ENCODE measurements around the gene INIP.
A peak's percentile ranks its signal among the peaks of the same experiment; 100 is the strongest.
"Not testable (repeated sequence)": the region's sequence is repeated elsewhere in the genome, so short reads cannot be mapped to it uniquely, and the experiment has no call there.

Gene INIP

DNA sequence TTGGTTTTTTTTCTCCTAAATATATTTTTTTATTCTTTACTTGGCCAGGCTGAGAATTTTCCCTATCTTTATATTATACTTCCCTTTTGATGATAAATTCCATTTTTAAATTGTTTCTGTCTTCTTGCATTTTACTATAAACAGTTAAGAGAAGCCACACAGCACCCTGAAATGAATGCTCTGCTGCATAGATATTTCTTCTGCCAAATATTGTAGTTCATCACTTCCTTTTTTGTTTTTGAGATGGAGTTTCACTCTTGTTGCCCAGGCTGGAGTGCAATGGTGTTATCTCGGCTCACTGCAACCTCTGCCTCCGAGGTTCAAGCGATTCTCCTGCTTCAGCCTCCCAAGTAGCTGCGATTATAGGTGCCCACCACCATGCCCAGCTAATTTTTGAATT, 8.5 kb upstream of the INIP start (continued):
- TF ChIP-seq, protein P1, sequence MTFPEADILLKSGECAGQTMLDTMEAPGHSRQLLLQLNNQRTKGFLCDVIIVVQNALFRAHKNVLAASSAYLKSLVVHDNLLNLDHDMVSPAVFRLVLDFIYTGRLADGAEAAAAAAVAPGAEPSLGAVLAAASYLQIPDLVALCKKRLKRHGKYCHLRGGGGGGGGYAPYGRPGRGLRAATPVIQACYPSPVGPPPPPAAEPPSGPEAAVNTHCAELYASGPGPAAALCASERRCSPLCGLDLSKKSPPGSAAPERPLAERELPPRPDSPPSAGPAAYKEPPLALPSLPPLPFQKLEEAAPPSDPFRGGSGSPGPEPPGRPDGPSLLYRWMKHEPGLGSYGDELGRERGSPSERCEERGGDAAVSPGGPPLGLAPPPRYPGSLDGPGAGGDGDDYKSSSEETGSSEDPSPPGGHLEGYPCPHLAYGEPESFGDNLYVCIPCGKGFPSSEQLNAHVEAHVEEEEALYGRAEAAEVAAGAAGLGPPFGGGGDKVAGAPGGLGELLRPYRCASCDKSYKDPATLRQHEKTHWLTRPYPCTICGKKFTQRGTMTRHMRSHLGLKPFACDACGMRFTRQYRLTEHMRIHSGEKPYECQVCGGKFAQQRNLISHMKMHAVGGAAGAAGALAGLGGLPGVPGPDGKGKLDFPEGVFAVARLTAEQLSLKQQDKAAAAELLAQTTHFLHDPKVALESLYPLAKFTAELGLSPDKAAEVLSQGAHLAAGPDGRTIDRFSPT (tag by site-specific recombination; IDR thresholded peaks at IDR 0.05), result no peak
- TF ChIP-seq ZNF660 (tag by site-specific recombination; IDR thresholded peaks at IDR 0.05), result no peak
- no peak for TF ChIP-seq ZNF76 (tag by site-specific recombination; IDR thresholded peaks at IDR 0.05; ENCODE audit: borderline replicate concordance, low read depth)
- TF ChIP-seq GLI2 (tag by site-specific recombination; IDR thresholded peaks at IDR 0.05; ENCODE audit: borderline replicate concordance, low read depth), result no peak
- TF ChIP-seq INSM2 (tag by site-specific recombination; IDR thresholded peaks at IDR 0.05), result no peak
- no peak for TF ChIP-seq ZNF707 (tag by site-specific recombination; IDR thresholded peaks at IDR 0.05)

GRCh38 chr9:112725961-112726360, 8.0 kb upstream of the INIP start:
- CTCF ChIA-PET, result no interaction called here
- POLR2A ChIA-PET, result no interaction called here
- TF ChIP-seq ZNF266 (tag by site-specific recombination; IDR thresholded peaks at IDR 0.05; ENCODE audit: low read depth) (no peak), ZNF416 (tag by site-specific recombination; IDR thresholded peaks at IDR 0.05) (no peak), SCRT1 (tag by site-specific recombination; IDR thresholded peaks at IDR 0.05; ENCODE audit: borderline replicate concordance) (no peak)
- Histone ChIP-seq H3K36me3 (ENCODE audit: control insufficient read depth in 2 of 2, insufficient read depth in 1 of 2, low read length in 2 of 2) (no peaks in the 10 kb centered on the region), H3K27ac (ENCODE audit: extremely low read depth, low read depth, low read length) (no peak overlapping the region), H3K9me3 (ENCODE audit: control insufficient read depth, insufficient read depth, low read depth, low read length) (no peaks in the 10 kb centered on the region), H3K4me3 (ENCODE audit: low read depth, low read length) (no peak overlapping the region), H3K4me1 (ENCODE audit: control insufficient read depth, insufficient read depth, low read length) (no peaks in the 10 kb centered on the region)

DNA sequence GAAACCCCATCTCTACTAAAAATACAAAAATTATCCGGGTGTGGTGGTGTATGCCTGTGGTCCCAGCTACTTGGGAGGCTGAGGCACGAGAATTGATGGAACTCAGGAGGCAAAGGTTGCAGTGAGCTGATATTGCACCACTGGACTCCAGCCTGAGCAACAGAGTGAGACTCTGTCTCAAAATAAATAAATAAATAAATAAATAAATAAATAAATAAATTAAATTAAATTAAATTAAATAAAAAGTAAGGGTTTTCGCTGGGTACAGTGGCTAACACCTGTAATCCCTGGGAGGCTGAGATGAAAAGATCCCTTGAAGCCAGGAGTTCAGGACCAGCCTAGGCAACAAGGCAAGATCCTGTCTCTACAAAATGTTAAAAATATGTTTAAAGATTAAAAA, 4.8 kb upstream of the INIP start:
- H3K36me3 ChIP-seq (ENCODE audit: control insufficient read depth in 2 of 2, insufficient read depth in 1 of 2, low read length in 2 of 2); H3K27ac ChIP-seq (ENCODE audit: extremely low read depth, low read depth, low read length); H3K9me3 ChIP-seq (ENCODE audit: control insufficient read depth, insufficient read depth, low read depth, low read length); POLR2A ChIA-PET; H3K4me1 ChIP-seq (ENCODE audit: control insufficient read depth, insufficient read depth, low read length); H3K4me3 ChIP-seq (ENCODE audit: low read depth, low read length): not testable (repeated sequence)
- peak; percentile 66; the same call in 1 of the 2 replicates for TF ChIP-seq ZNF394 (tag by site-specific recombination; IDR thresholded peaks at IDR 0.05; ENCODE audit: borderline replicate concordance)
- TF ChIP-seq, protein P2, sequence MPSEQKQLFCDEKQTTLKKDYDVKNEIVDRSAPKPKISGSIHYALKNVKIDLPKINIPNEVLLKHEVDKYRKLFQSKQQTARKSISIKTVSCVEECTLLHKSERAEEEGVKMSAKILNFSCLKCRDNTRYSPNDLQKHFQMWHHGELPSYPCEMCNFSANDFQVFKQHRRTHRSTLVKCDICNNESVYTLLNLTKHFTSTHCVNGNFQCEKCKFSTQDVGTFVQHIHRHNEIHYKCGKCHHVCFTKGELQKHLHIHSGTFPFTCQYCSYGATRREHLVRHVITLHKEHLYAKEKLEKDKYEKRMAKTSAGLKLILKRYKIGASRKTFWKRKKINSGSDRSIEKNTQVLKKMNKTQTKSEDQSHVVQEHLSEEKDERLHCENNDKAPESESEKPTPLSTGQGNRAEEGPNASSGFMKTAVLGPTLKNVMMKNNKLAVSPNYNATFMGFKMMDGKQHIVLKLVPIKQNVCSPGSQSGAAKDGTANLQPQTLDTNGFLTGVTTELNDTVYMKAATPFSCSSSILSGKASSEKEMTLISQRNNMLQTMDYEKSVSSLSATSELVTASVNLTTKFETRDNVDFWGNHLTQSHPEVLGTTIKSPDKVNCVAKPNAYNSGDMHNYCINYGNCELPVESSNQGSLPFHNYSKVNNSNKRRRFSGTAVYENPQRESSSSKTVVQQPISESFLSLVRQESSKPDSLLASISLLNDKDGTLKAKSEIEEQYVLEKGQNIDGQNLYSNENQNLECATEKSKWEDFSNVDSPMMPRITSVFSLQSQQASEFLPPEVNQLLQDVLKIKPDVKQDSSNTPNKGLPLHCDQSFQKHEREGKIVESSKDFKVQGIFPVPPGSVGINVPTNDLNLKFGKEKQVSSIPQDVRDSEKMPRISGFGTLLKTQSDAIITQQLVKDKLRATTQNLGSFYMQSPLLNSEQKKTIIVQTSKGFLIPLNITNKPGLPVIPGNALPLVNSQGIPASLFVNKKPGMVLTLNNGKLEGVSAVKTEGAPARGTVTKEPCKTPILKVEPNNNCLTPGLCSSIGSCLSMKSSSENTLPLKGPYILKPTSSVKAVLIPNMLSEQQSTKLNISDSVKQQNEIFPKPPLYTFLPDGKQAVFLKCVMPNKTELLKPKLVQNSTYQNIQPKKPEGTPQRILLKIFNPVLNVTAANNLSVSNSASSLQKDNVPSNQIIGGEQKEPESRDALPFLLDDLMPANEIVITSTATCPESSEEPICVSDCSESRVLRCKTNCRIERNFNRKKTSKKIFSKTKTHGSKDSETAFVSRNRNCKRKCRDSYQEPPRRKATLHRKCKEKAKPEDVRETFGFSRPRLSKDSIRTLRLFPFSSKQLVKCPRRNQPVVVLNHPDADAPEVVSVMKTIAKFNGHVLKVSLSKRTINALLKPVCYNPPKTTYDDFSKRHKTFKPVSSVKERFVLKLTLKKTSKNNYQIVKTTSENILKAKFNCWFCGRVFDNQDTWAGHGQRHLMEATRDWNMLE (tag by site-specific recombination; conservative IDR thresholded peaks at IDR 0.05; ENCODE audit: low read depth), result peak; percentile 59; the same call in 1 of the 2 replicates
- TF ChIP-seq ZBTB11 (tag by site-specific recombination; conservative IDR thresholded peaks at IDR 0.05; ENCODE audit: low read depth), result peak; percentile 45; the same call in 1 of the 2 replicates
- TF ChIP-seq ZNF426 (tag by site-specific recombination; IDR thresholded peaks at IDR 0.05), result peak; percentile 39
- TF ChIP-seq ZNF555 (tag by site-specific recombination; conservative IDR thresholded peaks at IDR 0.05), result 0 out of 2 replicates have a peak, but pooled peaks have one; percentile 13
- CTCF ChIA-PET, result interaction anchor here (0.6 kb wide), 1 partner anchor 971 kb away, joined by 3 read pairs; no protein-coding TSS in a partner anchor
